CMK (cell line): Measurements from ENCODE around the gene LYRM1.
A peak's percentile ranks its signal among the peaks of the same experiment; 100 is the strongest.
"Not testable (repeated sequence)": the region's sequence is repeated elsewhere in the genome, so short reads cannot be mapped to it uniquely, and the experiment has no call there.

ENCODE experiments used
- DNase-seq: peaks from one replicate; pipeline ENCODE4 v3.0.0-alpha.2; 2010; ENCODE audit warnings: low read depth

The LYRM1 gene

DNA sequence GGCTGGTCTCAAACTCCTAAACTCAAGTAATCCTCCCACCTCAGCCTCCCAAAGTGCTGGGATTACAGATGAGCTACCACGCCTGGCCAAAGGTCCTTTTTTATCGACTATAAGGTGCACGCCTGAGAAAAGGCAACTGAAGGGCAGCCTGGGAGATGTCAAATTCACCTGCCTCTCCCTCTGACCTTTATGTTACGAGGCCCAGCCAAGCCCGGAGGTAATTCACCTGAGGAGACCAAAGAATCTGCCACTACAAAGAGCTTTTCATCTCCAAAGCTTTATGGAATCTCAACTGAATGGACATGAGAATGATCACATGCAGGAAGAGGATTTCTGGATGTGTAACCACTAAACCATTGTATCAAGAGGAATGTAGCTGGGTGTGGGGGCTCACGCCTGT is 37.2 kb downstream of the LYRM1 start:
- DNase-seq: no peak

DNA sequence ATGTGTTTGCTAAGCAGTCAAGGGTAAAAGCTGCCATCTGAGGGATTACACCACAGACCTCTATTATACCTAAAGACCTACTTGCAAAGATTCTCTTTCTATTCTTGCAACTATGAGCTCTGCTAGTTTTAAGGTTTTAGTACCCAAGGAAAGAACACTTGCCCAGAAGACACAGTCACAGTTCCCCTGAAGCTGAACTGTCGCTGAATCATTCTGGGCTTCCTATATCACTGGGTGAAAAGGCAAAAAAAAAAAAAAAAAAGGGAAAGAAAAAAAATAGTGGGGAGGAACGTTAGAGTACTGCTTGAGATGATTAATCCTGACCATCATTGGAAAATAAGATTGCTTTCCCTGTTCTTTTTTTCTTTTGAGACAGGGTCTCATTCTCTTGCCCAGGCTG is 37.9 kb downstream of the LYRM1 start:
- no peak for DNase-seq

GRCh38 chr16:20939611-20940010 is 39.0 kb downstream of the LYRM1 start:
- DNase-seq: no peak

- DNase-seq: no peak
These were observed 40.5 kb downstream of the LYRM1 start for GRCh38 chr16:20940871-20941635.

DNA sequence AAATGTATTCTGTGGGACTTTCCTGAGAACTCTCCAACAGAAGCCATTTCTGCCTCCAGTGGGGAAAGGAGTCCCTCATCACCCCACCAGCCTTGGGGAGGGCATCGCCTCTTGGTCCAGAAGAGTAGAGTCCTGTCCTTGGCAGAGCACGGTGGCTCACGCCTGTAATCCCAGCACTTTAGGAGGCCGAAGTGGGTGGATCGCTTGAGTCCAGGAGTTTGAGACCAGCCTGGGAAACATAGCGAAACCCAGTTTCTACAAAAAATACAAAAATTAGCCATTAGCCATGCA is 41.0 kb downstream of the LYRM1 start:
- DNase-seq: no peak

DNA sequence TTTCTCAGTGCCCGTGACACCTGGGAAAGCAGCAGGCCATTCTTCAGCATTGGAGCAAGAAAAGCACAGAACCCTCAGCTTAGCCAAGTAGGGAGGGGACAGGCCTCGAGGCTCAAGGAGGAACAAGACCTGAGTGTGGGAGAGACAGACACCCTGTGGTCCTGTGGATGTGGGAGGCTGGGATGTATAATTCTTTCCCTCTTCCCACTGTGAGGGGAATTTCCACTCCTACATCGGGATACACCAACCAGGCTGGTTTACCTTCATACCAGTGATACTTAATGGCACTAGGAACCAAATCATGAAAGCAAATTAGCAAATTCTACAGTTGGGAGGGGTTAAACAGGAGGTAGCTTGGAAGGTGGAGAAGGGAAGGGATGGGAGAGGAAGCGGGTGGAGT is 41.7 kb downstream of the LYRM1 start:
- no peak for DNase-seq

DNA sequence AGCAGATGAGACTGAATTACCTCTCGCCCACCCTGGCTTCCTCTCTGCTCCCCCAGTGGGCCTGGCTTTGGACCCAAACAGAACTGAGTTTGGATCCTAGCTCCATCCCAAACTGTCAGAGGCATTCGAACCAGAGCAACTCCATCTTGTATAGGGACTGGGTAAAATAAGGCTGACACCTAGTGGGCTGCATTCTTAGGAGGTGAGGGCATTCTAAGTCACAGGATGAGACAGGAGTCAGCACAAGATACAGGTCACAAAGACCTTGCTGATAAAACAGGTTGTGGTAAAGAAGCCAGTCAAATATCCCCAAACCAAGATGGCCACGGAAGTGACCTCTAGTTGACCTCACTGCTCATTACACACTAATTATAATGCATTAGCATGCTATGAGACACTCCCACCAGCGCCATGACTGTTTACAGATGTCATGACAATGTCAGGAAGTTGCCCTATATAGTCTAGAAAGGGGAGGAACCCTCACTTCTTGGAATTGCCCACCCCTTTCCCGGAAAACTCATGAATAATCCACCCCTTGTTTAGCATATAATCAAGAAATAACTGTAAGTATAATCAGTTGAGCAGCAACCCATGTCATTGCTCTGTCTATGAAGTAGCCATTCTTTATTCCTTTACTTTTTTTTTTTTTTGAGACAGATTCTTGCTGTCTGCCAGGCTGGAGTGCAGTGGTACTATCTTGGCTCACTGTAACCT is 44.4 kb downstream of the LYRM1 start:
- peak; percentile 41 for DNase-seq

DNA sequence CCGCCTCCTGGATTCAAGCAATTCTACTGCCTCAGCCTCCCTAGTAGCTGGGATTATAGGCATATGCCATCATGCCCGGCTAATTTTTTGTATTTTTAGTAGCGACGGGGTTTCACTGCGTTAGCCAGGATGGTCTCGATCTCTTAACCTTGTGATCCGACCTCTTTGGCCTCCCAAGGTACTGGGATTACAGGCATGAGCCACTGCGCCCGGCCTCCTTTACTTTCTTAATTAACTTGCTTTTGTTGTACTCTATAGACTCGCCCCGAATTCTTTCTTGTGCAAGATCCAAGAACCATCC is 45.0 kb downstream of the LYRM1 start:
- not testable (repeated sequence) for DNase-seq

GRCh38 chr16:20946015-20946629 is 45.6 kb downstream of the LYRM1 start:
- no peak for DNase-seq

DNA sequence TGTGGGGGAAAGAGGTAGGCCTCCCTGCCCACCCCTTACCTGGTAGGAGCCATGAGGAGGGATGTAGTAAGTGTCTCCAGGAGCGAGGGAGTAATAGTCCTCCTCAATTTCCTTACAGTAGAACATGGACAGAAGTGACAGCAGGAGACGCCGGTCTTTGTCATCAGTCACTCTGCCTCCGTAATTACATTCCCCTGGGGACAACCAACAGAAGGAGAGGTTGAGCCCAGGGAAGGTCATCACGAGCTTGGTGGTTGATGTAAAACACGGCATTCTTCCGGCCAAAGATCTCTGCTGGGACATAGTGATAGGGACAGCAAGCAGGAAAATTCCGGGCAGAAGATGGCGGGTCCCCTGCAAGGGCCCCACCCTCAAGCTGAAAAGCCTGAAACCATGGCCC is 47.9 kb downstream of the LYRM1 start:
- no peak for DNase-seq

GRCh38 chr16:20949660-20950059 is 49.1 kb downstream of the LYRM1 start:
- DNase-seq: no peak

DNA sequence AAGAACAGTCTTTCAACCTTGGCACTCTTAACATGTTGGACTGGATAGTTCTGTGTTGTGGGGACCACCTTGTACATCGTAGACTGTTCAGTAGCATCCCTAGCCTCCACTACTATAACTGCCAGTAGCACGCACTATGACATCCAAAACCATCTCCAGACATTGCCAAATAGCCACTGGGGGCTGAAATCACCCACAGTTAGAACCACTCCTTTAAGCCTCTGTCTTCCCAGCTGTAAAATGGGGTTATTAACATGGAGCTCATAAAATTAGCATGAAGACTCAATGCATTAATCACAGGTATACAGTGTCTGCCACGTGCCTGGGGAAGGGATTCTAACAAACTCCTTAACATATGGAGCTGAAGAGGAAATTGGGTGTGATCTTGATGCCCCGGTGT is 49.7 kb downstream of the LYRM1 start:
- no peak for DNase-seq

GRCh38 chr16:20952139-20952920 is 51.8 kb downstream of the LYRM1 start:
- DNase-seq: no peak

GRCh38 chr16:20954574-20954973 is 54.0 kb downstream of the LYRM1 start:
- no peak for DNase-seq

DNA sequence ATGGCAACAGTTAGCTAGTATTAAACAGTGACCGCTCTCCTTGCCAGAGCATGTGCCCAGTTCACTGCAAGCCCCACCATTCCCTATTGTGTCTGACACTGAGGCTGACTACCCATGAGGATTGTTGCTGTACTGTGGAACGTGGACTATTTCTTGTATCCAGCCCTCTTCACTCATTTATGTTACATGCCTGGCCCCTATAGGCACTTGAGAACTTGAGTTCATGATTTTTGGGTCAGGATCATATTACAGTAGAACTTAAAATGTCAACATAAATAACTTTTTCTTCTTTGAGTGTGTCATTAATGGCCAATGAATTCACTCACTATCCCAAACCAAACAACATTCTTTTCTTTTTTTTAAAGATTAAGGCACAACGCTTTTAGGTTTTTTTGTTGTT is 55.7 kb downstream of the LYRM1 start:
- no peak for DNase-seq

- no peak for DNase-seq
These were observed 56.6 kb downstream of the LYRM1 start for GRCh38 chr16:20957153-20957552.

DNA sequence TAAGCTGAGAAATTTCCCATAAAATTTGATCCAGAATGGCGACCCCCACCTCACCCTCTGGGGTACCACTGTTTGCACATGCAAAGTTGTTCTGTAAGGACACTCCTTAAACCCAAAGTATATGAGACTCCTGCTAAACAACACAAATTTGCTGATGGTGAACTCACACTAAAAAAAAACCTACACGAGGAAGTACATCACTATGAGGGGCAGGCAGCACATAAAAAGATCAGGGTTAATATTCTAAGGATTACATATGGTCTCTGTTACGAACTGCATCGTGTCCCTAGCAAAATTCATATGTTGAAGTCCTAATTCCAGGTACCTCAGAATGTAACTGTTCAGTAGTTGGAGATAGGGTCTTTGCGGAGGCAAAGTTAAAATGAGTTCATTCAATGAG is 60.3 kb downstream of the LYRM1 start:
- no peak for DNase-seq

- no peak for DNase-seq
These were observed 68.2 kb downstream of the LYRM1 start for GRCh38 chr16:20968765-20969164.

DNA sequence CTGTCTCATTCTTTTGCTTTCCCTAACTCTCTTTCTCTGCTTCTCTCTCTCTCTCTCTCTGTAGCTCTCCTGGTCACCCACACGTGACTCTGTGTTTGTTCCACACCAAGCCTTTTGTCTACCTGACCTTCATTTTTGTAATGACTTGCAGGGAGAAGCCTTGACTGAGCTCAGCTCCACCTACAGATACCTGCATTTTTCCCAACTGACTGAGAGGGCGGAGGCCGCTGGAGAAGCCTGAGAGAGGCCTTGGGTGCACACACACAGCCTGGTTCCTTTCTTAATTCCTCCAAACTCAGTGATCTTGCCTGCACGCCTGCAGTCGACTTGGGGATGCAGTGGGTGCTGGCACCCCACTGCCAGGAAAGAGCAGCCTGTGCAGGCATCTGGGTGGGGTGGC is 68.8 kb downstream of the LYRM1 start:
- DNase-seq: no peak

GRCh38 chr16:20971401-20971800 is 70.8 kb downstream of the LYRM1 start:
- no peak for DNase-seq

GRCh38 chr16:20973201-20973600 is 72.6 kb downstream of the LYRM1 start:
- not testable (repeated sequence) for DNase-seq
